GM19238 (cell line): ENCODE measurements around the gene PLEKHG3.

Experiments used
- DNase-seq: peaks from one replicate; pipeline ENCODE4 v3.0.0; 2011; ENCODE audit warnings: low spot score; ENCODE audit not compliant: insufficient read length

PLEKHG3 gene

GRCh38 chr14:64725879-64726584 is 21.8 kb downstream of the PLEKHG3 start:
- no peak for DNase-seq

GRCh38 chr14:64726585-64726890 is 22.3 kb downstream of the PLEKHG3 start:
- no peak for DNase-seq

GRCh38 chr14:64727551-64728071 is 23.4 kb downstream of the PLEKHG3 start:
- no peak for DNase-seq

GRCh38 chr14:64728106-64728505 is 23.9 kb downstream of the PLEKHG3 start:
- no peak for DNase-seq

GRCh38 chr14:64728856-64729255 is 24.6 kb downstream of the PLEKHG3 start:
- no peak for DNase-seq

GRCh38 chr14:64729386-64730060 is 25.3 kb downstream of the PLEKHG3 start:
- DNase-seq, result no peak

GRCh38 chr14:64730061-64730440 is 25.8 kb downstream of the PLEKHG3 start:
- DNase-seq, result no peak

GRCh38 chr14:64730681-64731080 is 26.5 kb downstream of the PLEKHG3 start:
- DNase-seq, result no peak

GRCh38 chr14:64731141-64731581 is 26.9 kb downstream of the PLEKHG3 start:
- no peak for DNase-seq

- no peak for DNase-seq
Measured at GRCh38 chr14:64732066-64732465, 27.8 kb downstream of the PLEKHG3 start.

GRCh38 chr14:64732536-64733120 is 28.4 kb downstream of the PLEKHG3 start:
- no peak for DNase-seq

GRCh38 chr14:64733321-64733720 is 29.1 kb downstream of the PLEKHG3 start:
- DNase-seq, result no peak

- no peak for DNase-seq
Measured at GRCh38 chr14:64733899-64734298, 29.7 kb downstream of the PLEKHG3 start.

GRCh38 chr14:64734990-64735389 is 30.8 kb downstream of the PLEKHG3 start:
- no peak for DNase-seq

GRCh38 chr14:64736271-64737169 is 32.3 kb downstream of the PLEKHG3 start:
- no peak for DNase-seq

- DNase-seq, result no peak
Measured at GRCh38 chr14:64737391-64738280, 33.4 kb downstream of the PLEKHG3 start.

- no peak for DNase-seq
Measured at GRCh38 chr14:64738281-64738804, 34.1 kb downstream of the PLEKHG3 start.

- DNase-seq, result no peak
Measured at GRCh38 chr14:64741200-64741599, 37.0 kb downstream of the PLEKHG3 start.

GRCh38 chr14:64741961-64742360 is 37.7 kb downstream of the PLEKHG3 start:
- no peak for DNase-seq

GRCh38 chr14:64743061-64743460 is 38.8 kb downstream of the PLEKHG3 start:
- DNase-seq, result no peak
